SU-DHL-6 (cell line): Measurements from ENCODE around the gene DRC1.

Source experiments
- H2AFZ ChIP-seq: fragments of 200-600 bp; sonication (generic); 2 replicates; pipeline ENCODE4 v1.6.1; 2014; ENCODE audit warnings: low read depth, mild to moderate bottlenecking, moderate library complexity, mixed read lengths, antibody characterized with exemption, low read length; ENCODE audit not compliant: severe bottlenecking
- H3F3A ChIP-seq: fragments of 200-600 bp; shearing (Covaris generic); 2 replicates; pipeline ENCODE4 v1.6.0; 2016; ENCODE audit warnings: antibody characterized with exemption, mild to moderate bottlenecking; ENCODE audit not compliant: insufficient read depth
- H3K27ac ChIP-seq: fragments of 200-600 bp; sonication (generic); 2 replicates; pipeline ENCODE4 v1.5.1; 2016; ENCODE audit warnings: low read depth, mild to moderate bottlenecking, low read length, moderate library complexity, mixed read lengths
- H3K27me3 ChIP-seq: fragments of 200-600 bp; sonication (generic), shearing (Covaris generic); 2 replicates; pipeline ENCODE4 v1.6.0; 2014; ENCODE audit warnings: mild to moderate bottlenecking, low read length
- H3K36me3 ChIP-seq: fragments of 200-600 bp; sonication (generic); 2 replicates; pipeline ENCODE4 v1.6.1; 2014; ENCODE audit warnings: mild to moderate bottlenecking, low read length, mixed read lengths
- H3K4me2 ChIP-seq: fragments of 300-600, 200-600 bp; shearing (Covaris generic), sonication (generic); 2 replicates; pipeline ENCODE4 v1.6.0; 2014; ENCODE audit warnings: low read length, low read depth, mild to moderate bottlenecking; ENCODE audit not compliant: poor library complexity, severe bottlenecking
- H3K4me3 ChIP-seq: fragments of 200-600 bp; sonication (generic); 2 replicates; pipeline ENCODE4 v1.5.1; 2014; ENCODE audit warnings: antibody characterized with exemption, low read length, mild to moderate bottlenecking, mixed read lengths; ENCODE audit not compliant: insufficient read depth, poor library complexity, severe bottlenecking
- H3K79me2 ChIP-seq: fragments of 200-600 bp; sonication (generic); 2 replicates; pipeline ENCODE4 v1.6.1; 2014; ENCODE audit warnings: mild to moderate bottlenecking, low read length, moderate library complexity; ENCODE audit not compliant: insufficient read depth
- H3K9ac ChIP-seq: fragments of 200-600 bp; sonication (generic); 2 replicates; pipeline ENCODE4 v1.7.0; 2014; ENCODE audit warnings: mild to moderate bottlenecking, low read length
- H3K9me2 ChIP-seq: fragments of 200-600 bp; sonication (generic); replicated peaks from 2 replicates; pipeline ENCODE4 v1.6.1; 2014; ENCODE audit warnings: low read length; ENCODE audit not compliant: insufficient read depth
- H3K9me3 ChIP-seq: fragments of 200-600 bp; sonication (generic); 2 replicates; pipeline ENCODE4 v1.6.1; 2014; ENCODE audit warnings: low read length, mixed read lengths; ENCODE audit not compliant: insufficient read depth
- H4K20me1 ChIP-seq: fragments of 200-600 bp; sonication (generic); 2 replicates; pipeline ENCODE4 v1.6.1; 2014; ENCODE audit warnings: low read depth, mild to moderate bottlenecking, antibody characterized with exemption, low read length, moderate library complexity, mixed read lengths
- CTCF ChIP-seq: fragments of 200-600 bp; sonication (generic); IDR thresholded peaks from one replicate; pipeline ENCODE4 v1.5.1; 2017; ENCODE audit warnings: antibody characterized with exemption, mild to moderate bottlenecking, low read length, moderate library complexity; ENCODE audit not compliant: insufficient read depth, poor library complexity, severe bottlenecking
- EZH2phosphoT487 ChIP-seq: fragments of 200-600 bp; sonication (generic), shearing (Covaris generic); conservative IDR thresholded peaks from 2 replicates; pipeline ENCODE4 v1.6.1; 2018; ENCODE audit warnings: mild to moderate bottlenecking, antibody characterized with exemption, low read length, moderate library complexity, mixed read lengths

The DRC1 gene

GRCh38 chr2:26471289-26471688 lies 69.6 kb downstream of the DRC1 start:
- H2AFZ ChIP-seq = no peak overlapping the region
- H4K20me1 ChIP-seq = no peaks in the 10 kb centered on the region
- H3K9me3 ChIP-seq = no peaks in the 10 kb centered on the region
- no peak overlapping the region for H3K4me2 ChIP-seq
- H3K4me3 ChIP-seq = no peak overlapping the region
- H3F3A ChIP-seq = no peaks in the 10 kb centered on the region
- TF ChIP-seq CTCF (no peak), EZH2phosphoT487 (no peak)
- no peaks in the 10 kb centered on the region for H3K27me3 ChIP-seq
- no peak overlapping the region for H3K27ac ChIP-seq
- no peak overlapping the region for H3K9ac ChIP-seq
- H3K36me3 ChIP-seq = no peaks in the 10 kb centered on the region
- no peaks in the 10 kb centered on the region for H3K79me2 ChIP-seq
- H3K9me2 ChIP-seq = no peaks in the 10 kb centered on the region

DNA sequence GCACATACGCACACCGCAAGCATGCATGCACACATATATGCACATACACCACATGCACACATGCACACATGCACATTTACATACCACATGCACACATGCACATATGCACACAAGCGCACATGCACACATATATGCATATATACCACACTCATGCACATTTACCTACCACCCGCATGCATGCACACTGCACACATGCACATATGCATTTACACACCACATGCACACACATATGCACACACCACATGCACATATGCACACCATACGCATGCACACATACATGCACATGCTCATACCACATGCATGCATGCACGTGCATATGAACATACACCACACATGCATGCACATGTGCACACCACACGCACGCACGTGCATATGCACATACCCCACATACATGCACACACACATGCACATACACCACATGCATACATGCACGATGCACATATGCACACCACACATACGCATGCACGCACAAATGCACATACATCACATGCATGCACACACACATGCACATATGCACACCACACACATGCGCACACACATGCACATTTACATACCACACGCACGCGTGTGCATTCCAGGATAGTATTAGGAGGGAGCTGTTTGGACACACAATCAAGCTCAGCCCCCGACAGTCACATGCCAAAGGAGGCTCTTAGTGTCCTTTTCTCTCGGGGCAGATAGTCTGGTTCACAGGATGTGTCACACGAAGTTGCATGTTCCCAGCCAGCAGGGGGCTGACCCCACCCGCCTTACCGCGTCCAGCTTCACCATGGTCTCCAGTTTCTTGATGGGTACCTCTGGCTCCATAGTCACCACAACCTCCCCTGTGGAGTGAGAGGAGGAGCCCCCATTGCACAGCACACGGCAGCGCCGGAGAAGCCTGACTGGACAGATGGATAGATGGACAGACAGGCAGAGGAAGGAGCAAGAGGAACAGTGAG lies 70.3 kb downstream of the DRC1 start:
- no peaks in the 10 kb centered on the region for H3K36me3 ChIP-seq
- no peak overlapping the region for H2AFZ ChIP-seq
- no peak overlapping the region for H3K4me3 ChIP-seq
- H3F3A ChIP-seq = no peaks in the 10 kb centered on the region
- H3K9me2 ChIP-seq = no peaks in the 10 kb centered on the region
- H3K27ac ChIP-seq = no peak overlapping the region
- no peaks in the 10 kb centered on the region for H3K9me3 ChIP-seq
- H3K4me2 ChIP-seq = no peak overlapping the region
- no peaks in the 10 kb centered on the region for H3K27me3 ChIP-seq
- TF ChIP-seq CTCF = no peak
- TF ChIP-seq EZH2phosphoT487 = no peak
- H3K79me2 ChIP-seq = no peaks in the 10 kb centered on the region
- no peaks in the 10 kb centered on the region for H4K20me1 ChIP-seq
- H3K9ac ChIP-seq = no peak overlapping the region

DNA sequence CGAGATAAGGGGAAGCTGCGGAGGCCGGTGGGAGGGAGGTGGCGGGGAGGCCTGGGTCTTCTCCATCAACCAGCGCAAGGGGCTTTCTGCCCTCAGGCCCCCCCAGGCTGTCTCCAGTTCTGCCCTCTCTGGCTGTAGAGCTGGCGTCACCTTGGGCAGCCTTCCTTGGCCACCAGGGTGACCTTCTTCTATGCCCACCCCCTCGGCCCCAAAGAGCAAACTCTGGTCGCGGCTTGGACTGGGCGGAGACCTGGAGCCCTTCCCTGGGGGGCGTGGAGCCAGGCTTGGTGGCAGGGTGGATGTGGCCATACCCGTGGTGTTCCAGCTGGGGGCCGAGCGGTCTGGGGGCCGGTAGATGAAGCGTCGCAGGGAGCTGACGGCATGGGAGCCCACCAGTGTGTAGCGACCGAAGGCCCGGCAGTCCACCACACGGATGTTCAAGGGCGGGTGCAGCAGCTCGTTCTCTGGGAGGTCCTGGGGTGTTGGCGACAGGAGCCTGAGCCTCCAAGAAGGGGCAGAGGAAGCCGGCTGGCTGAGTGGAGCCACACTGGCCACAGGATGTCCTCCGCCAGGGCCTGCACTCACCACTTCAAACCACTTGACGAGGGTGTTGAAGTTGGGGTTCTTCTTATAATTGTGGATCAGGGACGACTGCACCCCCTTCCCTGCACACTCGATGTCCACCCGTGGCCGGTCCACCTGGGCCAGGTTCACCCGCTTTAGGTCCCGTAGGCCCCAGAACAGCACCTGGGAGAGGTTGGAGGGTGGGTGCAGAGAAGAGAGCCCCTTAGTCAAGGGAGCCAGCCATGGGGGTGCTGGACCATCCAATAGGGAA lies 71.3 kb downstream of the DRC1 start:
- Histone ChIP-seq H3K4me3 (no peak overlapping the region), H3K79me2 (no peaks in the 10 kb centered on the region), H2AFZ (no peak overlapping the region), H3K4me2 (no peak overlapping the region), H3K27me3 (no peaks in the 10 kb centered on the region), H3K27ac (no peak overlapping the region), H3F3A (no peaks in the 10 kb centered on the region), H4K20me1 (no peaks in the 10 kb centered on the region), H3K36me3 (no peaks in the 10 kb centered on the region), H3K9ac (no peak overlapping the region), H3K9me2 (no peaks in the 10 kb centered on the region), H3K9me3 (no peaks in the 10 kb centered on the region)
- TF ChIP-seq EZH2phosphoT487 (no peak), CTCF (no peak)
